ENCODE results near the gene MEIKIN. TPM values are rescaled to one million over a fixed set of nuclear protein-coding genes. Genes with fewer than 3 reads are reported as not detected.
"Not testable (repeated sequence)": the region's sequence is repeated elsewhere in the genome, so short reads cannot be mapped to it uniquely, and the experiment has no call there.

MEIKIN gene
- total RNA-seq, 1 donor from 2014 or later: not detected

DNA sequence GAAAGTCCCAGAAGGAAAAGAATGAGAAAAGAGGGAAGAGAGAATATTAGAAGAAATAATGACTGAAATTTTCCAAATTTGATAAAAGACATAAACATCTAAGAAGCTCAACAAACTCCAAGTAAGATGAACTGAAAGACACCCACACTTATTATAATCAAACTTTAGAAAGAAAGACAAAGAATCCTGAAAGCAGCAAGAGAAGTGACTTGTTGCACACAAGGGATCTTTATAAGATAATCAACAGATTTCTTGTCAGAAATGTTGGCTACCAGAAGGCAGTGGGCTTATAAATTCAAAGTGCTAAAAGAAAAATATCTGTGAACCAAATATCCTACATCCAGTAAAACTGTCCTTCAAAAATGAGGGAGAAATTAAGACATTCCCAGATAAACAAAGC lies 99.6 kb downstream of the MEIKIN start:
- H3K4me3 Mint-ChIP-seq (ENCODE audit: unreplicated experiment): no peak overlapping the region
- no peak for DNase-seq
- peaks cover 2% of the 10 kb centered on the region for H3K27me3 Mint-ChIP-seq (ENCODE audit: unreplicated experiment)
- peaks cover 13% of the 10 kb centered on the region for H3K9me3 Mint-ChIP-seq (ENCODE audit: unreplicated experiment)
- TF ChIP-seq, protein P1, sequence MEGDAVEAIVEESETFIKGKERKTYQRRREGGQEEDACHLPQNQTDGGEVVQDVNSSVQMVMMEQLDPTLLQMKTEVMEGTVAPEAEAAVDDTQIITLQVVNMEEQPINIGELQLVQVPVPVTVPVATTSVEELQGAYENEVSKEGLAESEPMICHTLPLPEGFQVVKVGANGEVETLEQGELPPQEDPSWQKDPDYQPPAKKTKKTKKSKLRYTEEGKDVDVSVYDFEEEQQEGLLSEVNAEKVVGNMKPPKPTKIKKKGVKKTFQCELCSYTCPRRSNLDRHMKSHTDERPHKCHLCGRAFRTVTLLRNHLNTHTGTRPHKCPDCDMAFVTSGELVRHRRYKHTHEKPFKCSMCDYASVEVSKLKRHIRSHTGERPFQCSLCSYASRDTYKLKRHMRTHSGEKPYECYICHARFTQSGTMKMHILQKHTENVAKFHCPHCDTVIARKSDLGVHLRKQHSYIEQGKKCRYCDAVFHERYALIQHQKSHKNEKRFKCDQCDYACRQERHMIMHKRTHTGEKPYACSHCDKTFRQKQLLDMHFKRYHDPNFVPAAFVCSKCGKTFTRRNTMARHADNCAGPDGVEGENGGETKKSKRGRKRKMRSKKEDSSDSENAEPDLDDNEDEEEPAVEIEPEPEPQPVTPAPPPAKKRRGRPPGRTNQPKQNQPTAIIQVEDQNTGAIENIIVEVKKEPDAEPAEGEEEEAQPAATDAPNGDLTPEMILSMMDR (IDR thresholded peaks at IDR 0.05; ENCODE audit: partially characterized antibody, unreplicated experiment): no peak
- no peaks in the 10 kb centered on the region for H3K4me1 Mint-ChIP-seq (ENCODE audit: low read depth, unreplicated experiment)
- peaks cover 31% of the 10 kb centered on the region for H3K36me3 Mint-ChIP-seq (ENCODE audit: unreplicated experiment)
- no peak overlapping the region for H3K27ac Mint-ChIP-seq (ENCODE audit: unreplicated experiment)

DNA sequence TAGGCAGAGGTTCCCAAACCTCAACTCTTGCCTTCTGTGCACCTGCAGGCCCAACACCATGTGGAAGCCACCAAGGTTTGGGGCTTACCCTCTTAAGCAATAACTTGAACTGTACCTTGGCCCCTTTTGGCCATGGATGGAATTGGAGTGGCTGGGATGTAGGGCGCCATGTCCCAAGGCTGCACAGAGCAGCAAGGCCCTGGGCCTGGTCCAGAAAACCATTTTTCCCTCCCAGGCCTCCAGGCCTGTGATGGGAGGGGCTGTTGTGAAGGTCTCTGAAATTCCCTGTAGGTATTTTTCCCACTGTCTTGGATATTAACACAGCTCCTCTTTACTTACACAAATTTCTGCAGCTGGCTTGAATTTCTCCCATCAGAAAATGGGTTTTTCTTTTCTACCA lies 102.5 kb downstream of the MEIKIN start:
- H3K4me3 Mint-ChIP-seq (ENCODE audit: unreplicated experiment); H3K4me1 Mint-ChIP-seq (ENCODE audit: low read depth, unreplicated experiment); H3K27ac Mint-ChIP-seq (ENCODE audit: unreplicated experiment); H3K27me3 Mint-ChIP-seq (ENCODE audit: unreplicated experiment); DNase-seq: not testable (repeated sequence)
- peaks cover 16% of the 10 kb centered on the region for H3K9me3 Mint-ChIP-seq (ENCODE audit: unreplicated experiment)
- peaks cover 44% of the 10 kb centered on the region for H3K36me3 Mint-ChIP-seq (ENCODE audit: unreplicated experiment)

DNA sequence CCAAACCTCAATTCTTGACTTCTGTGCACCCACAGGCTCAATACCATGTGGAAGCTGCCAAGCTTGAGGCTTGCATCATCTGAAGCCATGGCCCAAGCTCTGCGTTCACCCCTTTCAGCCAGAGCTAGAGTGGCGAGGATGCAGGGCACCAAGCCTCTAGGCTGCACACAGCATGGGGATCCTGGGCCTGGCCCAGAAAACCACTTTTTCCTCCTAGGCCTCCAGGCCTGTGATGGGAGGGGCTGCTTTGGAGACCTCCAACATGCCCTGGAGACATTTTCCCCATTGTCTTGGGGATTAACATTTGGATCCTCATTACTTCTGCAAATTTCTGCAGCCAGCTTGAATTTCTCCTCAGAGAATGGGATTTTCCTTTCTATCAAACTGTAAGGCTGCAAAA lies 112.8 kb downstream of the MEIKIN start:
- peaks cover 13% of the 10 kb centered on the region for H3K36me3 Mint-ChIP-seq (ENCODE audit: unreplicated experiment)
- not testable (repeated sequence) for DNase-seq; H3K9me3 Mint-ChIP-seq (ENCODE audit: unreplicated experiment); H3K27ac Mint-ChIP-seq (ENCODE audit: unreplicated experiment); H3K4me3 Mint-ChIP-seq (ENCODE audit: unreplicated experiment); H3K4me1 Mint-ChIP-seq (ENCODE audit: low read depth, unreplicated experiment); H3K27me3 Mint-ChIP-seq (ENCODE audit: unreplicated experiment)

DNA sequence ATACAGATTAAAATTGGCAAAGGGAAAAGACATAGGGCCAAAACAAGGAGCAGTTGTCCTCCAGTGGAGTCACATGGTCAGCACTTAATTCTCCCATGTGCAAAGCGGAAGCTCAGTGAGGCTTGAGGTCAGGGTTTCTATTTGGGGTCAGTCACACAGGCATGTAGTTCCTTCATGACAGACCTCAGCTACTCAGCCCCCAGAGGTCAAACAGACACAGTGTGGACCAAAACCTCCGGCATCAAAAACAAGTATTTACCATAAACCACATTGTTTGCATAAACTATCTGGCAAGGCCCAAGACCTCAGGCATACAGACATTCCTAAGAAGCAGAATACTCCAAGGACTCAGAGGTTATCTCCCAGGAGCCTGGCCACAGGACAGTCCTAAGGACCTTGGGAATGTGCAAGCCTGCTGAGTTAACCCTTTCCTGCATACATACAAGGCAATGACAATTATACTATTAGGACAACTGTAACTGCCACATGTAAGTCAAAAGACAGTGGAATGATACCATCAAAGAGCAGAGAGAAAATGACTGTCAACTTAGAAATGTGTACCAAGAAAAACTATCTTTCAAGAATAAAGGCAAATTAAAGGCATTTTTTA lies 120.0 kb downstream of the MEIKIN start:
- TF ChIP-seq, protein P1 (IDR thresholded peaks at IDR 0.05; ENCODE audit: partially characterized antibody, unreplicated experiment): no peak
- no peak overlapping the region for H3K27ac Mint-ChIP-seq (ENCODE audit: unreplicated experiment)
- DNase-seq: no peak
- no peaks in the 10 kb centered on the region for H3K9me3 Mint-ChIP-seq (ENCODE audit: unreplicated experiment)
- H3K27me3 Mint-ChIP-seq (ENCODE audit: unreplicated experiment): no peaks in the 10 kb centered on the region
- no peaks in the 10 kb centered on the region for H3K4me1 Mint-ChIP-seq (ENCODE audit: low read depth, unreplicated experiment)
- no peak overlapping the region for H3K4me3 Mint-ChIP-seq (ENCODE audit: unreplicated experiment)
- no peaks in the 10 kb centered on the region for H3K36me3 Mint-ChIP-seq (ENCODE audit: unreplicated experiment)

DNA sequence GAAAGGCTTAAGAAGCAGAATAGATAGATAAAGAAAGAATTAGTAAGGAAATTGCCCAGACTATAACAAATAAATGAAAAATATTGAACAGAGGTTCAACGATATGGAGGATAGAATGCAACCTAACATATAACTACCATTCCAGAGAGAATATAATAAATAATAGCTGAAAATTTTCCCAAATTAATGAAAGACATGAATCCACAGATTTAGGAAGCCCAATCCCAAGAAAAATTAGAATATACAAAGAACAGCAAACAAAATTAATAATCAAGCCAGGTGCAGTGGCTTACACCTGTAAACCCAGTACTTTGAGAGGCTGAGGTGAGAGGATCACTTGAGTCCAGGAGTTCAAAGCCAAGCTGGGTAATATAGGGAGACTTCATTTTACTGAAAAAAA lies 120.8 kb downstream of the MEIKIN start:
- no peak overlapping the region for H3K4me3 Mint-ChIP-seq (ENCODE audit: unreplicated experiment)
- H3K27ac Mint-ChIP-seq (ENCODE audit: unreplicated experiment): no peak overlapping the region
- no peaks in the 10 kb centered on the region for H3K36me3 Mint-ChIP-seq (ENCODE audit: unreplicated experiment)
- peaks cover 2% of the 10 kb centered on the region for H3K27me3 Mint-ChIP-seq (ENCODE audit: unreplicated experiment)
- H3K4me1 Mint-ChIP-seq (ENCODE audit: low read depth, unreplicated experiment): no peaks in the 10 kb centered on the region
- TF ChIP-seq, protein P1 (IDR thresholded peaks at IDR 0.05; ENCODE audit: partially characterized antibody, unreplicated experiment): no peak
- no peak for DNase-seq
- H3K9me3 Mint-ChIP-seq (ENCODE audit: unreplicated experiment): no peaks in the 10 kb centered on the region

DNA sequence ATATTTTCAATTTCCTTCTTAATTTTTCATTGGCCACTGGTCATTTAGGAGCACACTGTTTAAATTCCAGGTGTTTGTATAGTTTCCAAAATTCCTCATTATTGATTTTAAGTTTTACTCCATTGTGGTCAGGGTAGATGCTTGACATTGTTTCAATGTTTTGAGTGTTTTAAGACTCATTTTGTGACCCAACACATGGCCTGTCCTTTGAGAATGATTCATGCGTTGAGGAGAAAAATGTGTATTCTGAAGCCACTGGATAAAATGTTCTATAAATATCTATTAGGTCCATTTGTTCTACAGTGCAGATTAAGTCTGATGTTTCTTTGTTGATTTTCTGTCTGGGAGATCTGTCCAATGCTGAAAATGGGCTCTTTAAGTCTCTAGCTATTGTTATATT lies 124.2 kb downstream of the MEIKIN start:
- H3K36me3 Mint-ChIP-seq (ENCODE audit: unreplicated experiment): no peaks in the 10 kb centered on the region
- DNase-seq: no peak

More for the DNA sequence above, 124.2 kb downstream of the MEIKIN start:
- TF ChIP-seq, protein P1 (IDR thresholded peaks at IDR 0.05; ENCODE audit: partially characterized antibody, unreplicated experiment): no peak
- Mint-ChIP-seq H3K9me3 (ENCODE audit: unreplicated experiment) (no peaks in the 10 kb centered on the region), H3K4me3 (ENCODE audit: unreplicated experiment) (no peak overlapping the region), H3K4me1 (ENCODE audit: low read depth, unreplicated experiment) (no peaks in the 10 kb centered on the region), H3K27ac (ENCODE audit: unreplicated experiment) (no peak overlapping the region), H3K27me3 (ENCODE audit: unreplicated experiment) (peaks cover 2% of the 10 kb centered on the region)
